HL-60/S4 (cell line): ENCODE results near the gene MAN1A1.

ENCODE experiments used
- in situ Hi-C: fragments of 300-500 bp; cut with MboI; formaldehyde crosslinking; loops from 2 replicates; pipeline ENCODE4 v1.14.3; 2022; ENCODE audit warnings: low sequenced_read_pairs

MAN1A1 gene

DNA sequence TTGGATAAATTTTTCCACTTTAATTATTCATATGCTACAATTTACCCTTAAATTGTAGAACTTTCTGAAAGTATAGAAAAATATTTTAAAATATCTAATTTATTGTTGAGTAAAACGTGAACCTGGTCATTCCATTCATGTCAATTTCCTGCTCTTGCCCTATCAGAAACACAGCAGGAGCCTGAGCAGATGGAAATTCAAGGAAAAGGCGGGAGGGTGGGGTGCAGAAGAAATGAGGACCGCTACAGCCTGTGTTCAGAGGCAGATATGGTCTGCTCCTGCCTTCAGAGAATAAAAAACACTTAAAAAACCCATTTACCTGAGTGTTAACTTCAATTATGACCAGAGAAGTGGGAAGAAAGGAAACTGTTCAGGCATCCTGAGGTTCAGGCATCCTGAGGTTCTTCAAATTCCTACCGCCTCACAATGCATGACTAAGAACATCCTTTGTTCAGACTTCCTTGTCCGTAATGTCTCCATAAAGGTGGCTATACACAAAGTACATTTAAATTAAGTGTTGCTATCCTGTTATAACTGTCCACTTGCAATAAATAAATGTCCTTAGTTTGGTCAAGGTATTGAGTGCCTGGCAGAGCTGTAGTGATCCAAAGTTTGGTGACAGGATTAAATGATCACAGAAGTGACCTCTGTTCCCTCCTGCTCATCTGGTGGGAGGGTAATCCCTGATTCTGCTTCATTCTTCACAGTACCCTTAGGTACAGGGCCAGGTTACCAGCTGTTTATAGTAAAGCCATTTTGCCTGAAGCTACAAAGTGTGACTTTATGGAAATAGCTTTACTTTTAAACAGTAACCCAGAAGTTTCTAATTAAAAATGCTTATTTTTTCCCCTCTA lies 109.1 kb downstream of the MAN1A1 start:
- in situ Hi-C loops, result no loop called here

GRCh38 chr6:119237177-119237715 lies 112.3 kb downstream of the MAN1A1 start:
- in situ Hi-C loops, result no loop called here

GRCh38 chr6:119234941-119235340 lies 114.6 kb downstream of the MAN1A1 start:
- in situ Hi-C loops, result no loop called here

DNA sequence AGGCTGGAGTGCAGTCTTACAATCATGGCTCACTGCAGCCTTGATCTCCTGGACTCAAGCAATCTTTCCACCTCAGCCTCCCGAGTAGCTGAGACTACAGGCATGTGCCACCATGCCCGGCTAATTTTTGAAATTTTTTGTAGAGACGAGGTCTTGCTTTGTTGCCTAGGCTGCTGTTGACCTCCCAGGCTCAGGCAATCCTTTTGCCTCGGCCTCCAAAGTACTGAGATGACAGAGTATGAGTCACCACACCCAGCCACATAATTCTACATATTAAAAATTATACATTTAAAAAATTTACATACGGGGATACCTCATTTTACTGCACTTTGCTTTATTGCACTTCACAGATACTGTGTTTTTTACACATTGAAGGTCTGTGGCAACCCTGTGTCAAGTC lies 115.1 kb downstream of the MAN1A1 start:
- in situ Hi-C loops, result no loop called here

GRCh38 chr6:119233312-119233984 lies 116.1 kb downstream of the MAN1A1 start:
- in situ Hi-C loops, result no loop called here

DNA sequence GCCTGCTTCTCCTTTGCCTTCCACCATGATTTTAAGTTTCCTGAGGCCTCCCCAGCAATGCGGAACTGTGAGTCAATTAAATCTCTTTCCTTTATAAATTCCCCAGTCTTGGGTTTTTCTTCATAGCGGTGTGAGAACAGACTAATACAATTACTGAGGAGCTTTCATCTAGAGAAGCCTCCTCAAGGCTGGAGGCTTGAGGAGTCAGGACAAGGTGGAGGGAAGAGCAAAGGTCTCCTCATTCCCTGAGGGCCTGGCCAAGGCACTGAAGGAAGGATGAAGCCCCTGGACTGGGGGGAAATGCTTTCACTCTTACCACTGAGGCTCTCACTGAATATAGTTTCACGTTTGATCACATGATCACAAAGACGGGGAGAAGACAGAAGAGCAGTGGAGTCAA lies 118.2 kb downstream of the MAN1A1 start:
- in situ Hi-C loops, result no loop called here

- in situ Hi-C loops, result no loop called here
These were observed 119.4 kb downstream of the MAN1A1 start for GRCh38 chr6:119230160-119230559.

DNA sequence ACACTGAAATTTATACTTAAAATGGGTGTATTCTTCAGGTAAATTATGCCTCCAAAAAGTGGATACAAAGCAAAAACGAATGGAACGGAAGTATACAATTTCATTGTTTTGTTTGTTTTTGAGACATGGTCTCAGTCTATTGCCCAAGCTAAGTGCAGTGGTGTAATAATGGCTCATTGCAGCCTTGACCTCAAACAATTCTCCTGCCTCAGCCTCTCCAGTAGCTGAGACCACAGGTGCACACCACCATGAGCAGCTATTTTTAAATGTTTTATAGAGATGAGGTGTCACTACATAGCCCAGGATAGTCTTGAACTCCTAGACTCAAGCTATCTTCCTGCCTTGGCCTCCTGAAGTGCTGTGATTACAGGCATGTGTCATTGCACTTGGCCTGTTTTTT lies 122.2 kb downstream of the MAN1A1 start:
- in situ Hi-C loops, result no loop called here

DNA sequence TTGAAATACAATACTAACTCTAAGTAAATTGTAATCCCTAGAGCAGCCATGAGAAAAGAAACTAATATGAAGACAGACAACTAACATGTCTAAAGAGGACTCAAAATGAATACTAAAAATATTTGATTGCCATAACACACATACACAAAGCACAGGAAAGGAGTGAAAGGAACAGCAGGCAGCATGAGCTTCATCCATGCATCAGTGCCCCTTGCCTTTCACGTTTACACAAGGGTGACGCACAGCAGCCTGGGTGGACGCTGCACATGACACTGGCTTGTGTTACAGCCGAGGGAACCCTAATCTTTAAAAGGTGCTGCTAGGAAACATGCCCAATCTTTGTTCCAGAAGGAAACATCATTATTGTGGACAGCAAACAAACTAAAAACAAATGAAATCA lies 123.5 kb downstream of the MAN1A1 start:
- in situ Hi-C loops, result no loop called here

DNA sequence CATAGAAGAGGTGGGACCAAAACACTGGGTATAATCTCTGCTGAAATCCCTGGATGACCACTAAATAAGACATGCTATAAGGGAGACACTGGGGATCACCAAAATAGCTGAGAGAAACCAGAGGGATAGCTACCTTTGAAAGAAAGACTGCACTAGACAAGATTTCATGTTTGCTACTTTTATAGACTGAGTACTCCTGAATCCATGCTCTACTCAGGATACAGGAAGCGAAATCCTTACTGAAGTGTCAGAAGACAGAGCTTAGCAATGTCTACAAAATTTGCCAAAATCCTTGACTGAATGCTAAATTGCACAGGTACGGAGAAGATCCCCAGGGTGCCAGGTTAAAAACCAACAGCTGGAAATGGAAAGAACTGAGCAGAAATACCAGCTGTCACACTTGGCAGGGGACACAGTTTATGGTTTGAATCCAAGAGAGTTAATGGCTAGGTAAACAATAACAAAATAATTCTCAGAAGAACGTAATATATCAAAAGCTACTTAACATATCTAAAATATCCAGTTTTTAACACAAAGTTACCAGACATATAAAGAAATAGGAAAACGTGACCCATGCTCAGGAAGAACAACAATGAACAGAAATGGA lies 125.4 kb downstream of the MAN1A1 start:
- in situ Hi-C loops, result no loop called here

DNA sequence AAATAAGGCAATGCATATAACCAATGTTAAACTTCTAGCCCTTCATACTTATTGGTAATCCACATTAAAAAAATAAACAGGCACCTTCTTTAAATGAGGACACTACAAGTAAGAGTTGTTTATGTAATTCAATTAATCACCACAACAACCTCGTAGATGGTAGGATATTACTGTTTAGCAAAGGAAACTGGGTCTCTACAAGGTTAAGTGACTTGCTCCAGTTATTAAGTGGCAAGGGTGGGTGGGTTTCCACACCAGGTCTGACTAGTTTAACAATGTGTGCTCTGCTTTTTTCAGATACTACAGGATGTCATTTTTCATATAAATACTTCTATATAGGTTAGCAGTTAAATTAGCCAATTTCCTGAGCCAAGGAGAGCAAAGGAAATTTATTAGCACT lies 129.1 kb downstream of the MAN1A1 start:
- in situ Hi-C loops, result no loop called here

DNA sequence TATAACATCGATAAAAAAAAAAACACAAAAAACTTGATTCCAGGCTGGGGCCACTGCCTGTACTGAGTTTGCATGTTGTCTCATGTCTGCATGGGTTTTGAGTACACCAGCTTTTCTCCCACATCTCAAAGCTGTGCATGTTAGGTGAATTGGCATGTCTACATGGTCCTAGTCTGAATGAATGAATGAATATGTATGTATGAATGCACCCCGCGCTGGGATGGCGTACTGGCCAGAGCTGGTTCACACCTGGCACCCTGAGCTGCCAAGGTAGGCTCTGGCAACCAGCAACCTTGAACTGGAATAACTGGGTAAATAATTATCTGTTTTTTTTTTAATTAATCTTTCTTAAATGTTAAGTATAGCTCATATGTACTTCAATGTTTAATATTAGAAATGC lies 131.0 kb downstream of the MAN1A1 start:
- in situ Hi-C loops, result no loop called here

GRCh38 chr6:119215885-119216590 lies 133.5 kb downstream of the MAN1A1 start:
- in situ Hi-C loops, result no loop called here

DNA sequence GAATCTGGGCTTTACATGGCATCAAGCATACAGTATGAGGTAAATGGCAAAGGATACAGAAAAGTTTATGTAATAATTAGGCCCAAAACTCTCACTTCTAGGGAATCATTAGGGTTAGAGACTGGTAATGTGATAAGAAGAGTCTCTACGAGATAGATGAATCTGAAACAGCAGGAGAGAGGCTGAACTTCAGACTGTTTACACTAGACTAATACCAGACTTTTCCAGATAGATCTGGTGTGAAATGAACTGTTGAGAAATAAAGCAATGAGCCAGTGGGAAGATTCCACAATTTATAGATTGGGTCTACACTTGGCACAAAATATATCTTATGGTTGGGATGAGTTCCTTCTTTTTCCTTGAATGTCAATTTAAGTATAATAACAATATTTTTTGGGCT lies 134.3 kb downstream of the MAN1A1 start:
- in situ Hi-C loops, result no loop called here

DNA sequence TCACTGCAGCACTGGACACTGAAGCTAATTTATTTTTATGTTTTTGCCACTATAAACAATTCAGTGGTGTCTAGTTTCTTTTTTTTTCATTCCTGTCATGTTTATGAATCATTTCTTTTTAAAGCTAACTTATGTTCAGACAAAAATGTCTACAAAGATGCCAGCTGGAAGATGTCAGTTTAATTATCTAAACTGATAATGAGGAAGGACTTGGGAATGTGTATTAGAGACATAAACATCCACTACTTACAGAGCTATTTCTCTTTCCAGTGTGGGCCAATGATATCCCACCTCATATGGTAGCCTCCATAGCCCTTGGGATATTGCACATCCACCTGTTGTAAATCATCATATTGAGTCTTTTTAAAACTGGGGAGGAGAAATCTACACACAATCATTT lies 139.0 kb downstream of the MAN1A1 start:
- in situ Hi-C loops, result no loop called here

DNA sequence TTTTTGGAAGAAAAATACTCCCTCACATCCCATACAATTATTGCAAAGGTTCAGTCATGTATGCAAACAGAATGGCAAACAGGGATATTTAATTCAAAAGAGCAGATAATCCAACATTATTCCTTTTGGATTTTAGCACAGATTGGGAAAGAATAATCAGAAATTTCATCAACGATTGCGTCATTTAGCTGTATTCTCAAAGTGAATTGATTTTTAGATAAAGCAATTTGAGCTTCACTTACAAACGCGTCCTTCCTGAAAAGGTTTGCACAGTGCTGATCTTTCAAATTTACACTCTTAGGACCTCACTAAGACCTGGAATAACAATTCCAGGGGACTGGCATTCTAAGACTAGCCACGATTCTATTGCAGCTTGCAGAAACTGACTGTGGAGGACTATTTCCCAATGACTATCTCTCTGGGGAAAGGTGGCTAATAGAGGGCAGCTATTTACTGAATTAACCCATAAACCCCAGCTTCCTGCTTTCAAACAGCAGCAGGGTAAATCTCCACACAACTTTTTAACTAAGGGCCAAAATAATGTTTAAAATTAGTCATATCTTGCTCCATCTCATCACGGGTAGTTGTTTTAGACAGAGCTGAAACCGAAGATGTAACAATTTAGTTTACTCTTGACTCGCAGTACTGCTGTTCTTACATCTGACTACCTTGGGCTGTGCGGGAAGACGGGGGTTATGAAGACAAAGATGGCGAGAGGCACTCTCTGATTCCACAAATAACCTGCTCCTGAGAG lies 139.9 kb downstream of the MAN1A1 start:
- in situ Hi-C loops, result no loop called here

- in situ Hi-C loops, result no loop called here
These were observed 141.4 kb downstream of the MAN1A1 start for GRCh38 chr6:119207971-119208725.

DNA sequence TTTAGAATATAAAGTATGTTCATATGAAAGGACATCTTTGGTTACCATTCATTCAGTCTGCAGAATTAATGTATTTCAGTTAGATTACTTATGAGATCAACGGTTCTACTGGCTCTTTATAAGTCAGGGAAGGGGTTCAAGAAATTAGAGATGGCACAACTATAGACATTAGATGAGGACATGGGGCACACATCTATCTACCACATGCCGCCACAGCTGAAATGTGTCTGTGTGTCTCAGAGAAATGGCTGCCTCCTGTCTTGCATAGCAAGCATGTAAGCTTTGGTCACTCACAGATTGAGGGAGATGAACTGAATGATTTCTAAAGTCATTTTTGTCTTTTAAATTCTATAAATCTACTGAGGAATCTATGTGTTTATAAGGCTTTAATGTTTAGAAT lies 142.2 kb downstream of the MAN1A1 start:
- in situ Hi-C loops, result no loop called here

DNA sequence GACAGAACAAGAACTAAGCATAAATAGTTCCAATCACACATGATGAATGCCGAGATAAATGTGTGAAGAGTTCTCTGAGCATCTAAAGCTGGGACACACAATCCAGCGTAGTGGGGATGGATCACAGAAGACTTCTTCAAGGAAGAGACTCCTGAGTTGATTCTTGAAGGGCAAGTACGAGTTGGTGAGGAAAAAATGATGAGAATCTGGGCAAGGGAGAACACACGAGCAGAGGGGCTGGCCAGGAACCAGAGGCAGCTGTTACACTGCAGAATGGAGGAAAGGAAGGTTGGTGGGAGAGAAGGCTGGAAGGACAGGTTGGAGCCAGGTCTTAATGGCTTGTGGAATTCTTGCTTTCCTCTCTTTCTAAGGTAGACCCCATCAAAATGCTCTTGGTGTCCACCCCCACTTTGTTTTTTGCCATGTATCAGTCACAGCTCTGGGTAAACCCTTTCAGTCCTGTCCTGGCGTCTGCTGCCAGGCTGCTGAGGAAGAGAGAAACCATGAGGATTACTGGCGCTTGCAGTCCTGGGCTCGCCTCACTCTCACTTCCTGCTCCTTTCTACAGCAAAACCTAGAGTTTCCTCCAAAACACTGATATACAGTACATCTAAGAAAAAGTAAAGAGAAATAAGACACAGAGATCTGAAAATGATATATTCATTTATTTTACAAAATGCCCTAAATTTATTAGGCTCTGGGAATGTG lies 143.5 kb downstream of the MAN1A1 start:
- in situ Hi-C loops, result no loop called here
